BJ (cell line): ENCODE data around the gene CCDC18. TPM values are rescaled to one million over a fixed set of nuclear protein-coding genes. Genes with fewer than 3 reads are reported as not detected.

Experiments
- CTCF ChIA-PET: fragments of 350-600 bp; formaldehyde crosslinking; extraction: SDS; loops from one replicate; lab custom pipeline; 2021; ENCODE audit warnings: antibody characterized with exemption, inconsistent platforms; lab: Yijun Ruan, JAX
- POLR2A ChIA-PET: fragments of 300-600 bp; sonication (Branson Sonifier 250); formaldehyde crosslinking; extraction: SDS; loops from one replicate; lab custom pipeline; 2021; ENCODE audit warnings: antibody characterized with exemption; lab: Charles Lee
- DNase-seq: peaks from one replicate; pipeline ENCODE4 v3.0.0-alpha.2; 2011; ENCODE audit warnings: low read depth
- H3K27me3 ChIP-seq: 2 replicates; pipeline ENCODE4 v1.6.0; 2011; ENCODE audit warnings: low read length; ENCODE audit not compliant: control insufficient read depth, insufficient read depth
- H3K36me3 ChIP-seq: 2 replicates; pipeline ENCODE4 v1.5.1; 2011; ENCODE audit warnings: low read length; ENCODE audit not compliant: control insufficient read depth, insufficient read depth
- H3K4me3 ChIP-seq: 2 replicates; pipeline ENCODE4 v1.5.1; 2011; ENCODE audit warnings: low read depth, mild to moderate bottlenecking, control low read depth, low read length
- CTCF ChIP-seq: IDR thresholded peaks from 2 replicates; pipeline ENCODE4 v1.5.1; 2011; ENCODE audit warnings: low read depth, mild to moderate bottlenecking, control low read depth, inconsistent platforms, low read length, moderate library complexity; ENCODE audit not compliant: insufficient read depth
- polyA plus RNA-seq: library from polyadenylated mRNA; depleted of rRNA; stranded (reverse); fragments of >200 nt; gene quantifications from 2 replicates; pipeline ENCODE4 v1.2.3, GENCODE V29; 2011

CCDC18 gene
- polyA plus RNA-seq, 1 experiment: 2.6 TPM

- H3K27me3 ChIP-seq: no peaks in the 10 kb centered on the region
- no peaks in the 10 kb centered on the region for H3K36me3 ChIP-seq
- H3K4me3 ChIP-seq: no peak overlapping the region
- DNase-seq: no peak
- no peak for TF ChIP-seq CTCF
- ChIA-PET POLR2A (no interaction called here), CTCF (no interaction called here)
These were observed 116.1 kb downstream of the CCDC18 start for GRCh38 chr1:93296555-93297154.

GRCh38 chr1:93301131-93301530, 120.6 kb downstream of the CCDC18 start:
- no peak for DNase-seq
- CTCF ChIA-PET: interaction anchor here (1.5 to 1.7 kb wide), 2 partner anchors 18 to 543 kb away, joined by 4 read pairs; no protein-coding TSS in a partner anchor
- TF ChIP-seq CTCF: no peak
- H3K4me3 ChIP-seq: no peak overlapping the region
- no peaks in the 10 kb centered on the region for H3K36me3 ChIP-seq
- POLR2A ChIA-PET: no interaction called here
- no peaks in the 10 kb centered on the region for H3K27me3 ChIP-seq

GRCh38 chr1:93302078-93302477, 121.6 kb downstream of the CCDC18 start:
- no peaks in the 10 kb centered on the region for H3K27me3 ChIP-seq
- POLR2A ChIA-PET: no interaction called here
- no peaks in the 10 kb centered on the region for H3K36me3 ChIP-seq
- no peak overlapping the region for H3K4me3 ChIP-seq
- DNase-seq: no peak
- CTCF ChIA-PET: interaction anchor here (1.7 kb wide), 1 partner anchor 19 kb away, joined by 4 read pairs; no protein-coding TSS in a partner anchor
- no peak for TF ChIP-seq CTCF

GRCh38 chr1:93304716-93305138, 124.2 kb downstream of the CCDC18 start:
- Histone ChIP-seq H3K27me3 (no peaks in the 10 kb centered on the region), H3K36me3 (no peaks in the 10 kb centered on the region), H3K4me3 (no peak overlapping the region)
- ChIA-PET CTCF (interaction anchor here (0.6 to 2.0 kb wide), 39 partner anchors 10 to 574 kb away, joined by 3 to 22 read pairs (median 4); partner anchors contain the start of genes DNTTIP2 and MTF2), POLR2A (no interaction called here)
- peak; percentile 19 for DNase-seq
- TF ChIP-seq CTCF: peak; percentile 85

- no peaks in the 10 kb centered on the region for H3K36me3 ChIP-seq
- H3K4me3 ChIP-seq: no peak overlapping the region
- POLR2A ChIA-PET: no interaction called here
- TF ChIP-seq CTCF: no peak
- CTCF ChIA-PET: interaction anchor here (0.8 kb wide), 1 partner anchor 31 kb away, joined by 3 read pairs; no protein-coding TSS in a partner anchor
- H3K27me3 ChIP-seq: no peaks in the 10 kb centered on the region
- DNase-seq: no peak
These were observed 126.4 kb downstream of the CCDC18 start for GRCh38 chr1:93306920-93307319.
